HepG2 (cell line): ENCODE data around the gene KRCC1. TPM values are rescaled to one million over a fixed set of nuclear protein-coding genes. Genes with fewer than 3 reads are reported as not detected.
A peak's percentile ranks its signal among the peaks of the same experiment; 100 is the strongest.

Source experiments
- AGO1 ChIP-seq: fragments of 200-400 bp; formaldehyde crosslinking; IDR thresholded peaks from 2 replicates; pipeline ENCODE4 v1.6.1; 2017; ENCODE audit warnings: mild to moderate bottlenecking, low read depth, low read length, moderate library complexity; ENCODE audit not compliant: poor library complexity, severe bottlenecking
- ATF7-NPFF ChIP-seq: sonication (generic); formaldehyde crosslinking; IDR thresholded peaks from 2 replicates; pipeline ENCODE4 v1.8.1; 2023; ENCODE audit warnings: mild to moderate bottlenecking, low read depth, missing genetic modification reagents, moderate library complexity
- CERS6 ChIP-seq: sonication (generic); formaldehyde crosslinking; IDR thresholded peaks from 2 replicates; pipeline ENCODE4 v1.5.0; 2020; ENCODE audit warnings: missing genetic modification reagents
- ETV6 ChIP-seq: sonication (generic); formaldehyde crosslinking; conservative IDR thresholded peaks from 2 replicates; pipeline ENCODE4 v1.4.0; 2020; ENCODE audit warnings: missing genetic modification reagents
- GMEB1 ChIP-seq: sonication (generic); formaldehyde crosslinking; IDR thresholded peaks from 2 replicates; pipeline ENCODE4 v1.5.1; 2020; ENCODE audit warnings: missing genetic modification reagents, mild to moderate bottlenecking, borderline replicate concordance
- NKX3-1 ChIP-seq: sonication (generic); formaldehyde crosslinking; IDR thresholded peaks from 2 replicates; pipeline ENCODE4 v1.5.0; 2020; ENCODE audit warnings: missing genetic modification reagents
- NR3C1 ChIP-seq: sonication (generic); formaldehyde crosslinking; IDR thresholded peaks from 2 replicates; pipeline ENCODE4 v1.4.0; 2020; ENCODE audit warnings: missing genetic modification reagents
- SOX6 ChIP-seq, 2 experiments: fragments of 450-650 bp in 1 of 2; sonication (generic) in 1 of 2; formaldehyde crosslinking in 1 of 2; IDR thresholded peaks; 2 replicates each; pipeline versions ENCODE4 v1.4.0 to v1.6.1; 2017 to 2020; ENCODE audit warnings: antibody characterized with exemption in 1 of 2, mild to moderate bottlenecking in 1 of 2, missing genetic modification reagents in 1 of 2
- SRY ChIP-seq: sonication (generic); formaldehyde crosslinking; IDR thresholded peaks from 2 replicates; pipeline ENCODE4 v1.8.0; 2022; ENCODE audit warnings: mild to moderate bottlenecking, missing genetic modification reagents
- STAT6 ChIP-seq: sonication (generic); formaldehyde crosslinking; IDR thresholded peaks from 2 replicates; pipeline ENCODE4 v1.4.0; 2020; ENCODE audit warnings: missing genetic modification reagents, mild to moderate bottlenecking, borderline replicate concordance
- TARDBP ChIP-seq: sonication (generic); formaldehyde crosslinking; IDR thresholded peaks from 2 replicates; pipeline ENCODE4 v1.8.0; 2022; ENCODE audit warnings: mild to moderate bottlenecking, missing genetic modification reagents
- ZBTB33 ChIP-seq: sonication (generic); formaldehyde crosslinking; IDR thresholded peaks from 2 replicates; pipeline ENCODE4 v1.4.0; 2020; ENCODE audit warnings: missing genetic modification reagents
- ZFP37 ChIP-seq: sonication (generic); formaldehyde crosslinking; IDR thresholded peaks from 2 replicates; pipeline ENCODE4 v1.4.0; 2020; ENCODE audit warnings: missing genetic modification reagents, borderline replicate concordance
- ZIK1 ChIP-seq: sonication (generic); formaldehyde crosslinking; IDR thresholded peaks from 2 replicates; pipeline ENCODE4 v1.5.0; 2020; ENCODE audit warnings: mild to moderate bottlenecking, low read depth, missing genetic modification reagents, borderline replicate concordance
- ZNF230 ChIP-seq: sonication (generic); formaldehyde crosslinking; IDR thresholded peaks from 2 replicates; pipeline ENCODE4 v1.4.0; 2020; ENCODE audit warnings: mild to moderate bottlenecking, missing genetic modification reagents
- ZNF24 ChIP-seq: fragments of 450-650 bp; IDR thresholded peaks from 2 replicates; pipeline ENCODE4 v1.6.1; 2017; ENCODE audit warnings: antibody characterized with exemption, mild to moderate bottlenecking
- ZNF644 ChIP-seq: IDR thresholded peaks from 2 replicates; pipeline ENCODE4 v1.6.1; 2016; ENCODE audit warnings: low read depth
- ZNF678 ChIP-seq: sonication (generic); formaldehyde crosslinking; IDR thresholded peaks from 2 replicates; pipeline ENCODE4 v1.4.0; 2020; ENCODE audit warnings: mild to moderate bottlenecking, missing genetic modification reagents
- ZNF710 ChIP-seq: sonication (generic); formaldehyde crosslinking; IDR thresholded peaks from 2 replicates; pipeline ENCODE4 v1.5.0; 2020; ENCODE audit warnings: mild to moderate bottlenecking, missing genetic modification reagents, borderline replicate concordance
- ZNF761 ChIP-seq: sonication (generic); formaldehyde crosslinking; conservative IDR thresholded peaks from 2 replicates; pipeline ENCODE4 v1.4.0; 2020; ENCODE audit warnings: mild to moderate bottlenecking, missing genetic modification reagents
- polyA plus RNA-seq, 8 experiments: library from polyadenylated mRNA; depleted of rRNA in 3 of 8; stranded (reverse) in 7 of 8; unstranded in 1 of 8; fragments of >200 nt; fragmentation: Illumina TruSeq in 4 of 8; extraction: Trizol in 4 of 8; gene quantifications; 2 replicates each; pipeline versions ENCODE4 v1.2.1 to v1.2.3, GENCODE V29; 2011 to 2016; ENCODE audit warnings: low read depth in 4 of 8, missing spikeins in 1 of 8, mixed read lengths in 1 of 8; ENCODE audit not compliant: insufficient read depth in 1 of 8
- total RNA-seq, 5 experiments: library from RNA; depleted of rRNA; stranded (reverse); fragments of >200 nt; fragmentation: Illumina TruSeq; extraction: Trizol; gene quantifications; 2 replicates each; pipeline ENCODE4 v1.2.3, GENCODE V29; 2016; ENCODE audit warnings: low read depth in 1 of 5

The KRCC1 gene
- total and polyA plus RNA-seq, 2 of the 13 experiments (the other 11 are each of a cell fraction or from before 2014, with no cell fraction given), result 6.5 to 7.7 TPM

- TF ChIP-seq AGO1, result no peak
- no peak for TF ChIP-seq SOX6 (IDR thresholded peaks at IDR 0.05)
- TF ChIP-seq SOX6 (CRISPR knock-in tag; IDR thresholded peaks at IDR 0.05), result 0 out of 2 replicates have a peak, but pooled peaks have one; percentile 42
- no peak for TF ChIP-seq SRY (CRISPR knock-in tag)
- TF ChIP-seq CERS6 (CRISPR knock-in tag), result no peak
- no peak for TF ChIP-seq ETV6 (CRISPR knock-in tag)
- TF ChIP-seq NKX3-1 (CRISPR knock-in tag), result no peak; the same call in 1 of the 2 replicates
- no peak for TF ChIP-seq ZNF24
- no peak for TF ChIP-seq ZIK1 (CRISPR knock-in tag)
- TF ChIP-seq STAT6 (CRISPR knock-in tag), result no peak
- TF ChIP-seq ZNF761 (CRISPR knock-in tag), result no peak
- TF ChIP-seq ZNF230, result no peak
- TF ChIP-seq ZNF710 (CRISPR knock-in tag), result no peak; the same call in 1 of the 2 replicates
- TF ChIP-seq ZBTB33 (CRISPR knock-in tag), result peak; percentile 53; the same call in 1 of the 2 replicates
- TF ChIP-seq GMEB1, result no peak
- no peak for TF ChIP-seq ATF7-NPFF
- no peak for TF ChIP-seq NR3C1 (CRISPR knock-in tag)
- TF ChIP-seq ZFP37 (CRISPR knock-in tag), result no peak
- TF ChIP-seq ZNF644 (CRISPR knock-in tag), result no peak
- no peak for TF ChIP-seq ZNF678 (CRISPR knock-in tag)
- peak; percentile 35; the same call in 1 of the 2 replicates for TF ChIP-seq TARDBP (CRISPR knock-in tag)
Observed at GRCh38 chr2:88054782-88055370, 707 bp downstream of the KRCC1 start (continued).
